ENCODE results near the gene LIPN.

Gene LIPN

GRCh38 chr10:88793712-88794299 lies 34.0 kb downstream of the LIPN start:
- TF ChIP-seq EZH2phosphoT487 (IDR thresholded peaks at IDR 0.05; ENCODE audit: low read depth) (no peak), CTCF (IDR thresholded peaks at IDR 0.05; ENCODE audit: low read depth, low read length) (no peak)
- no peaks in the 10 kb centered on the region for H4K20me1 ChIP-seq (ENCODE audit: insufficient read depth, low read length)
- H3K4me1 ChIP-seq (ENCODE audit: low read length) = peaks cover 27% of the 10 kb centered on the region
- no peak overlapping the region for H3K9ac ChIP-seq (ENCODE audit: low read length)
- no peaks in the 10 kb centered on the region for H3K9me3 ChIP-seq (ENCODE audit: insufficient read depth, low read length)
- H3K79me2 ChIP-seq (ENCODE audit: low read length) = no peaks in the 10 kb centered on the region
- H3K27ac ChIP-seq (ENCODE audit: low read length) = no peak overlapping the region
- no peak overlapping the region for H2AFZ ChIP-seq (ENCODE audit: low read depth, low read length)
- H3K36me3 ChIP-seq (replicated peaks; ENCODE audit: low read depth, low read length) = no peaks in the 10 kb centered on the region
- H3K4me2 ChIP-seq (ENCODE audit: low read length) = peak overlapping the region; percentile 47
- H3K27me3 ChIP-seq (ENCODE audit: low read depth, low read length) = no peaks in the 10 kb centered on the region
- H3K4me3 ChIP-seq (ENCODE audit: low read length) = peak overlapping the region; percentile 14; the same call in 1 of the 2 replicates

GRCh38 chr10:88794731-88795130 lies 34.9 kb downstream of the LIPN start:
- H3K36me3 ChIP-seq (replicated peaks; ENCODE audit: low read depth, low read length) = no peaks in the 10 kb centered on the region
- H3K4me1 ChIP-seq (ENCODE audit: low read length) = peaks cover 27% of the 10 kb centered on the region
- no peaks in the 10 kb centered on the region for H3K27me3 ChIP-seq (ENCODE audit: low read depth, low read length)
- H3K9ac ChIP-seq (ENCODE audit: low read length) = no peak overlapping the region
- no peak overlapping the region for H3K27ac ChIP-seq (ENCODE audit: low read length)
- no peak for TF ChIP-seq EZH2phosphoT487 (IDR thresholded peaks at IDR 0.05; ENCODE audit: low read depth)
- TF ChIP-seq CTCF (IDR thresholded peaks at IDR 0.05; ENCODE audit: low read depth, low read length) = no peak
- no peaks in the 10 kb centered on the region for H3K9me3 ChIP-seq (ENCODE audit: insufficient read depth, low read length)
- H2AFZ ChIP-seq (ENCODE audit: low read depth, low read length) = no peak overlapping the region
- H4K20me1 ChIP-seq (ENCODE audit: insufficient read depth, low read length) = no peaks in the 10 kb centered on the region
- no peak overlapping the region for H3K4me3 ChIP-seq (ENCODE audit: low read length)
- H3K79me2 ChIP-seq (ENCODE audit: low read length) = no peaks in the 10 kb centered on the region
- H3K4me2 ChIP-seq (ENCODE audit: low read length) = no peak overlapping the region

GRCh38 chr10:88800152-88801125 lies 40.6 kb downstream of the LIPN start:
- H3K27me3 ChIP-seq (ENCODE audit: low read depth, low read length) = no peaks in the 10 kb centered on the region
- no peaks in the 10 kb centered on the region for H3K36me3 ChIP-seq (replicated peaks; ENCODE audit: low read depth, low read length)
- H3K9me3 ChIP-seq (ENCODE audit: insufficient read depth, low read length) = no peaks in the 10 kb centered on the region
- H3K9ac ChIP-seq (ENCODE audit: low read length) = no peak overlapping the region
- TF ChIP-seq EZH2phosphoT487 (IDR thresholded peaks at IDR 0.05; ENCODE audit: low read depth) = no peak
- TF ChIP-seq CTCF (IDR thresholded peaks at IDR 0.05; ENCODE audit: low read depth, low read length) = no peak
- H3K27ac ChIP-seq (ENCODE audit: low read length) = no peak overlapping the region
- H2AFZ ChIP-seq (ENCODE audit: low read depth, low read length) = no peak overlapping the region
- no peak overlapping the region for H3K4me2 ChIP-seq (ENCODE audit: low read length)
- no peak overlapping the region for H3K4me3 ChIP-seq (ENCODE audit: low read length)
- no peaks in the 10 kb centered on the region for H3K79me2 ChIP-seq (ENCODE audit: low read length)
- no peaks in the 10 kb centered on the region for H3K4me1 ChIP-seq (ENCODE audit: low read length)
- no peaks in the 10 kb centered on the region for H4K20me1 ChIP-seq (ENCODE audit: insufficient read depth, low read length)

GRCh38 chr10:88802523-88803285 lies 42.9 kb downstream of the LIPN start, which contains the start of gene LIPM:
LIPM (plus strand) TSS chr10:88802730; CDS start chr10:88802897, 167 bp downstream.
- Histone ChIP-seq H4K20me1 (ENCODE audit: insufficient read depth, low read length) (no peaks in the 10 kb centered on the region), H2AFZ (ENCODE audit: low read depth, low read length) (no peak within 1 kb of the TSS), H3K4me3 (ENCODE audit: low read length) (no peak within 1 kb of the TSS), H3K9me3 (ENCODE audit: insufficient read depth, low read length) (no peaks in the 10 kb centered on the region), H3K36me3 (replicated peaks; ENCODE audit: low read depth, low read length) (no peaks in the 10 kb centered on the region), H3K4me1 (ENCODE audit: low read length) (no peaks in the 10 kb centered on the region), H3K27ac (ENCODE audit: low read length) (no peak within 1 kb of the TSS), H3K9ac (ENCODE audit: low read length) (no peak within 1 kb of the TSS), H3K4me2 (ENCODE audit: low read length) (no peak within 1 kb of the TSS), H3K79me2 (ENCODE audit: low read length) (no peaks in the 10 kb centered on the region), H3K27me3 (ENCODE audit: low read depth, low read length) (no peaks in the 10 kb centered on the region)
- TF ChIP-seq EZH2phosphoT487 (IDR thresholded peaks at IDR 0.05; ENCODE audit: low read depth) (no peak), CTCF (IDR thresholded peaks at IDR 0.05; ENCODE audit: low read depth, low read length) (no peak)

Data from OCI-LY3 (cell line).